ENCODE data around the gene FIBCD1.

The FIBCD1 gene

GRCh38 chr9:130938652-130939404 is at the start of gene FIBCD1:
TSS of gene FIBCD1 (minus strand) at chr9:130939247. CDS start at chr9:130938607, 640 bp downstream.
- DNase-seq (ENCODE audit: insufficient read length, low spot score) (peak; percentile 53), FAIRE-seq (no peak)

GRCh38 chr9:130988400-130988747 is 49.3 kb upstream of the FIBCD1 start:
- FAIRE-seq (no peak), DNase-seq (ENCODE audit: insufficient read length, low spot score) (no peak)

- no peak for FAIRE-seq
- no peak for DNase-seq (ENCODE audit: insufficient read length, low spot score)
Observed at GRCh38 chr9:130987738-130988399, 48.8 kb upstream of the FIBCD1 start.

- DNase-seq (ENCODE audit: insufficient read length, low spot score) (no peak), FAIRE-seq (no peak)
Observed at GRCh38 chr9:130987054-130987453, 48.0 kb upstream of the FIBCD1 start.

GRCh38 chr9:130986356-130986965 is 47.4 kb upstream of the FIBCD1 start:
- no peak for DNase-seq (ENCODE audit: insufficient read length, low spot score)
- FAIRE-seq: no peak

GRCh38 chr9:130985606-130986162 is 46.6 kb upstream of the FIBCD1 start:
- no peak for DNase-seq (ENCODE audit: insufficient read length, low spot score)

GRCh38 chr9:130985029-130985428 is 46.0 kb upstream of the FIBCD1 start:
- DNase-seq (ENCODE audit: insufficient read length, low spot score) (no peak), FAIRE-seq (no peak)

More at GRCh38 chr9:130985606-130986162, 46.6 kb upstream of the FIBCD1 start:
- no peak for FAIRE-seq

- FAIRE-seq (no peak), DNase-seq (ENCODE audit: insufficient read length, low spot score) (no peak)
Observed at GRCh38 chr9:130984521-130984920, 45.5 kb upstream of the FIBCD1 start.

GRCh38 chr9:130983970-130984369 is 44.9 kb upstream of the FIBCD1 start:
- no peak for FAIRE-seq
- no peak for DNase-seq (ENCODE audit: insufficient read length, low spot score)

- FAIRE-seq (no peak), DNase-seq (ENCODE audit: insufficient read length, low spot score) (no peak)
Observed at GRCh38 chr9:130983359-130983670, 44.3 kb upstream of the FIBCD1 start.

GRCh38 chr9:130982636-130983358 is 43.8 kb upstream of the FIBCD1 start:
- DNase-seq (ENCODE audit: insufficient read length, low spot score) (no peak), FAIRE-seq (no peak)

- DNase-seq (ENCODE audit: insufficient read length, low spot score): no peak
- FAIRE-seq: no peak
Observed at GRCh38 chr9:130981756-130982137, 42.7 kb upstream of the FIBCD1 start.

- no peak for DNase-seq (ENCODE audit: insufficient read length, low spot score)
- FAIRE-seq: no peak
Observed at GRCh38 chr9:130981002-130981755, 42.1 kb upstream of the FIBCD1 start.

- FAIRE-seq (no peak), DNase-seq (ENCODE audit: insufficient read length, low spot score) (no peak)
Observed at GRCh38 chr9:130980526-130980925, 41.5 kb upstream of the FIBCD1 start.

GRCh38 chr9:130979591-130980385 is 40.7 kb upstream of the FIBCD1 start:
- no peak for DNase-seq (ENCODE audit: insufficient read length, low spot score)
- no peak for FAIRE-seq

- FAIRE-seq (no peak), DNase-seq (ENCODE audit: insufficient read length, low spot score) (no peak)
Observed at GRCh38 chr9:130977811-130978221, 38.8 kb upstream of the FIBCD1 start.

- FAIRE-seq (no peak), DNase-seq (ENCODE audit: insufficient read length, low spot score) (no peak)
Observed at GRCh38 chr9:130975932-130976841, 37.1 kb upstream of the FIBCD1 start.

GRCh38 chr9:130975156-130975555 is 36.1 kb upstream of the FIBCD1 start:
- no peak for DNase-seq (ENCODE audit: insufficient read length, low spot score)
- FAIRE-seq: no peak

GRCh38 chr9:130974697-130975096 is 35.6 kb upstream of the FIBCD1 start:
- DNase-seq (ENCODE audit: insufficient read length, low spot score) (no peak), FAIRE-seq (no peak)
